GM23338 (cell line): ENCODE measurements around the gene CLK1. TPM values are rescaled to one million over a fixed set of nuclear protein-coding genes. Genes with fewer than 3 reads are reported as not detected.

Experiments used
- ATAC-seq: fragments of 200-7000 bp; cut with Tn5 transposase; 3 replicates; pipeline ENCODE4 v1.9.1; 2020
- DNase-seq: peaks from one replicate; pipeline ENCODE4 v3.0.0-alpha.2; 2015; ENCODE audit warnings: low spot score
- H2AFZ ChIP-seq: fragments of 200-600 bp; sonication (generic); 2 replicates; pipeline ENCODE4 v1.8.0; 2016; ENCODE audit warnings: antibody characterized with exemption, mild to moderate bottlenecking, moderate library complexity
- H3F3A ChIP-seq: fragments of 200-600 bp; sonication (generic); replicated peaks from 2 replicates; pipeline ENCODE4 v1.8.0; 2017; ENCODE audit warnings: antibody characterized with exemption, mixed run types, low read depth
- H3K27ac ChIP-seq: fragments of 200-600 bp; sonication (generic); 2 replicates; pipeline ENCODE4 v1.6.1; 2016; ENCODE audit warnings: low read depth
- H3K27me3 ChIP-seq: fragments of 200-600 bp; sonication (generic); 2 replicates; pipeline ENCODE4 v1.8.0; 2016; ENCODE audit warnings: mild to moderate bottlenecking, mixed run types, moderate library complexity; ENCODE audit not compliant: insufficient read depth
- H3K36me3 ChIP-seq: fragments of 200-600 bp; sonication (generic); 2 replicates; pipeline ENCODE4 v1.8.0; 2016; ENCODE audit warnings: mild to moderate bottlenecking; ENCODE audit not compliant: insufficient read depth
- H3K4me1 ChIP-seq: fragments of 200-600 bp; sonication (generic); 2 replicates; pipeline ENCODE4 v1.8.0; 2016; ENCODE audit warnings: mild to moderate bottlenecking, moderate library complexity; ENCODE audit not compliant: insufficient read depth
- H3K4me2 ChIP-seq: fragments of 200-600 bp; sonication (generic); 2 replicates; pipeline ENCODE4 v1.7.1; 2017; ENCODE audit warnings: mixed run types
- H3K4me3 ChIP-seq: fragments of 200-600 bp; sonication (generic); 2 replicates; pipeline ENCODE4 v1.6.1; 2016; ENCODE audit warnings: mixed run types
- H3K79me2 ChIP-seq: fragments of 200-600 bp; sonication (generic); replicated peaks from 2 replicates; pipeline ENCODE4 v1.8.0; 2017; ENCODE audit warnings: mild to moderate bottlenecking; ENCODE audit not compliant: insufficient read depth
- H3K9me2 ChIP-seq: fragments of 200-600 bp; sonication (generic); 2 replicates; pipeline ENCODE4 v1.8.0; 2017; ENCODE audit not compliant: insufficient read depth
- H4K20me1 ChIP-seq: fragments of 200-600 bp; sonication (generic); replicated peaks from 2 replicates; pipeline ENCODE4 v1.8.0; 2017; ENCODE audit warnings: mild to moderate bottlenecking; ENCODE audit not compliant: insufficient read depth
- H3K27ac Mint-ChIP-seq: 2 replicates; pipeline ENCODE4 v1.8.0; 2020; ENCODE audit warnings: inconsistent platforms, mild to moderate bottlenecking, moderate library complexity, mixed read lengths
- H3K27me3 Mint-ChIP-seq: 3 replicates; pipeline ENCODE4 v1.8.0; 2022; ENCODE audit warnings: low read depth, mild to moderate bottlenecking, moderate library complexity, mixed read lengths, inconsistent platforms; ENCODE audit not compliant: insufficient read depth, poor library complexity
- H3K36me3 Mint-ChIP-seq: 3 replicates; pipeline ENCODE4 v1.8.0; 2021; ENCODE audit warnings: low read depth, mild to moderate bottlenecking, inconsistent platforms, moderate library complexity, mixed read lengths
- H3K4me1 Mint-ChIP-seq: 3 replicates; pipeline ENCODE4 v1.8.0; 2020; ENCODE audit warnings: mild to moderate bottlenecking, inconsistent platforms, mixed read lengths
- H3K4me3 Mint-ChIP-seq: 3 replicates; pipeline ENCODE4 v1.8.0; 2021; ENCODE audit warnings: moderate library complexity, mild to moderate bottlenecking, inconsistent platforms, mixed read lengths
- H3K9me3 Mint-ChIP-seq: 3 replicates; pipeline ENCODE4 v1.8.0; 2020; ENCODE audit warnings: moderate library complexity, mild to moderate bottlenecking, inconsistent platforms, mixed read lengths
- CREB1 ChIP-seq: fragments of 250-450 bp; sonication (Bioruptor Pico); IDR thresholded peaks from 2 replicates; pipeline ENCODE4 v1.5.0; 2020; ENCODE audit warnings: low read depth, mild to moderate bottlenecking, moderate library complexity
- CTCF ChIP-seq, 2 experiments: fragments of 200-600 bp in 1 of 2; sonication (generic) in 1 of 2; conservative IDR thresholded peaks; 2 replicates each; pipeline versions ENCODE4 v1.5.1 to v1.6.1; 2016 to 2017; ENCODE audit warnings: antibody characterized with exemption in 2 of 2, low read depth in 2 of 2, mild to moderate bottlenecking in 2 of 2, moderate library complexity in 1 of 2
- EZH2 ChIP-seq: fragments of 200-600 bp; sonication (generic); IDR thresholded peaks from one replicate; pipeline ENCODE4 v1.8.0; 2017; ENCODE audit warnings: antibody characterized with exemption, mild to moderate bottlenecking, low read depth; ENCODE audit not compliant: unreplicated experiment
- EZH2phosphoT487 ChIP-seq: fragments of 200-600 bp; sonication (generic); IDR thresholded peaks from one replicate; pipeline ENCODE4 v1.8.1; 2018; ENCODE audit warnings: antibody characterized with exemption; ENCODE audit not compliant: unreplicated experiment
- JUNB ChIP-seq: IDR thresholded peaks from one replicate; pipeline ENCODE4 v1.6.1; 2016; ENCODE audit warnings: antibody characterized with exemption; ENCODE audit not compliant: unreplicated experiment
- NANOG ChIP-seq: IDR thresholded peaks from 2 replicates; pipeline ENCODE4 v1.6.1; 2016; ENCODE audit warnings: antibody characterized with exemption, borderline replicate concordance
- POLR2AphosphoS5 ChIP-seq: IDR thresholded peaks from 2 replicates; pipeline ENCODE4 v1.6.1; 2016; ENCODE audit warnings: antibody characterized with exemption, low read depth
- REST ChIP-seq: IDR thresholded peaks from one replicate; pipeline ENCODE4 v1.6.1; 2018; ENCODE audit warnings: antibody characterized with exemption; ENCODE audit not compliant: unreplicated experiment
- STAT1 ChIP-seq: IDR thresholded peaks from one replicate; pipeline ENCODE4 v1.6.1; 2016; ENCODE audit warnings: antibody characterized with exemption; ENCODE audit not compliant: unreplicated experiment
- ZNF114 ChIP-seq: fragments of 250-450 bp; sonication (Bioruptor Pico); IDR thresholded peaks from 2 replicates; pipeline ENCODE4 v1.5.0; 2020; ENCODE audit warnings: mild to moderate bottlenecking, moderate library complexity
- ZNF331 ChIP-seq: fragments of 250-450 bp; sonication (Bioruptor Pico); IDR thresholded peaks from 2 replicates; pipeline ENCODE4 v1.5.0; 2020; ENCODE audit warnings: low read depth, mild to moderate bottlenecking, moderate library complexity
- polyA plus RNA-seq: library from polyadenylated mRNA; unstranded; fragments of >200 nt; fragmentation: Nextera tagmentation; extraction: Ambion mirVana; gene quantifications from 2 replicates; pipeline ENCODE4 v1.2.1, GENCODE V29; 2016
- total RNA-seq: library from RNA; depleted of rRNA; stranded (reverse); fragments of >200 nt; shearing (Covaris generic); gene quantifications from 2 replicates; pipeline ENCODE4 v1.2.3, GENCODE V29; 2014
- TF ChIP-seq, protein P1 (sequence below): fragments of 250-450 bp; sonication (Bioruptor Pico); IDR thresholded peaks from 2 replicates; pipeline ENCODE4 v1.5.0; 2020; ENCODE audit warnings: mild to moderate bottlenecking, moderate library complexity
- TF ChIP-seq, protein P2 (sequence below): IDR thresholded peaks from 2 replicates; pipeline ENCODE4 v1.6.1; 2016; ENCODE audit warnings: antibody characterized with exemption

The CLK1 gene
- total and polyA plus RNA-seq, 2 experiments from 2014 or later = 26.7 to 36.0 TPM

- DNase-seq = no peak
- H3K4me1 ChIP-seq = no peaks in the 10 kb centered on the region
- no peak for TF ChIP-seq POLR2AphosphoS5
- TF ChIP-seq, protein P1, sequence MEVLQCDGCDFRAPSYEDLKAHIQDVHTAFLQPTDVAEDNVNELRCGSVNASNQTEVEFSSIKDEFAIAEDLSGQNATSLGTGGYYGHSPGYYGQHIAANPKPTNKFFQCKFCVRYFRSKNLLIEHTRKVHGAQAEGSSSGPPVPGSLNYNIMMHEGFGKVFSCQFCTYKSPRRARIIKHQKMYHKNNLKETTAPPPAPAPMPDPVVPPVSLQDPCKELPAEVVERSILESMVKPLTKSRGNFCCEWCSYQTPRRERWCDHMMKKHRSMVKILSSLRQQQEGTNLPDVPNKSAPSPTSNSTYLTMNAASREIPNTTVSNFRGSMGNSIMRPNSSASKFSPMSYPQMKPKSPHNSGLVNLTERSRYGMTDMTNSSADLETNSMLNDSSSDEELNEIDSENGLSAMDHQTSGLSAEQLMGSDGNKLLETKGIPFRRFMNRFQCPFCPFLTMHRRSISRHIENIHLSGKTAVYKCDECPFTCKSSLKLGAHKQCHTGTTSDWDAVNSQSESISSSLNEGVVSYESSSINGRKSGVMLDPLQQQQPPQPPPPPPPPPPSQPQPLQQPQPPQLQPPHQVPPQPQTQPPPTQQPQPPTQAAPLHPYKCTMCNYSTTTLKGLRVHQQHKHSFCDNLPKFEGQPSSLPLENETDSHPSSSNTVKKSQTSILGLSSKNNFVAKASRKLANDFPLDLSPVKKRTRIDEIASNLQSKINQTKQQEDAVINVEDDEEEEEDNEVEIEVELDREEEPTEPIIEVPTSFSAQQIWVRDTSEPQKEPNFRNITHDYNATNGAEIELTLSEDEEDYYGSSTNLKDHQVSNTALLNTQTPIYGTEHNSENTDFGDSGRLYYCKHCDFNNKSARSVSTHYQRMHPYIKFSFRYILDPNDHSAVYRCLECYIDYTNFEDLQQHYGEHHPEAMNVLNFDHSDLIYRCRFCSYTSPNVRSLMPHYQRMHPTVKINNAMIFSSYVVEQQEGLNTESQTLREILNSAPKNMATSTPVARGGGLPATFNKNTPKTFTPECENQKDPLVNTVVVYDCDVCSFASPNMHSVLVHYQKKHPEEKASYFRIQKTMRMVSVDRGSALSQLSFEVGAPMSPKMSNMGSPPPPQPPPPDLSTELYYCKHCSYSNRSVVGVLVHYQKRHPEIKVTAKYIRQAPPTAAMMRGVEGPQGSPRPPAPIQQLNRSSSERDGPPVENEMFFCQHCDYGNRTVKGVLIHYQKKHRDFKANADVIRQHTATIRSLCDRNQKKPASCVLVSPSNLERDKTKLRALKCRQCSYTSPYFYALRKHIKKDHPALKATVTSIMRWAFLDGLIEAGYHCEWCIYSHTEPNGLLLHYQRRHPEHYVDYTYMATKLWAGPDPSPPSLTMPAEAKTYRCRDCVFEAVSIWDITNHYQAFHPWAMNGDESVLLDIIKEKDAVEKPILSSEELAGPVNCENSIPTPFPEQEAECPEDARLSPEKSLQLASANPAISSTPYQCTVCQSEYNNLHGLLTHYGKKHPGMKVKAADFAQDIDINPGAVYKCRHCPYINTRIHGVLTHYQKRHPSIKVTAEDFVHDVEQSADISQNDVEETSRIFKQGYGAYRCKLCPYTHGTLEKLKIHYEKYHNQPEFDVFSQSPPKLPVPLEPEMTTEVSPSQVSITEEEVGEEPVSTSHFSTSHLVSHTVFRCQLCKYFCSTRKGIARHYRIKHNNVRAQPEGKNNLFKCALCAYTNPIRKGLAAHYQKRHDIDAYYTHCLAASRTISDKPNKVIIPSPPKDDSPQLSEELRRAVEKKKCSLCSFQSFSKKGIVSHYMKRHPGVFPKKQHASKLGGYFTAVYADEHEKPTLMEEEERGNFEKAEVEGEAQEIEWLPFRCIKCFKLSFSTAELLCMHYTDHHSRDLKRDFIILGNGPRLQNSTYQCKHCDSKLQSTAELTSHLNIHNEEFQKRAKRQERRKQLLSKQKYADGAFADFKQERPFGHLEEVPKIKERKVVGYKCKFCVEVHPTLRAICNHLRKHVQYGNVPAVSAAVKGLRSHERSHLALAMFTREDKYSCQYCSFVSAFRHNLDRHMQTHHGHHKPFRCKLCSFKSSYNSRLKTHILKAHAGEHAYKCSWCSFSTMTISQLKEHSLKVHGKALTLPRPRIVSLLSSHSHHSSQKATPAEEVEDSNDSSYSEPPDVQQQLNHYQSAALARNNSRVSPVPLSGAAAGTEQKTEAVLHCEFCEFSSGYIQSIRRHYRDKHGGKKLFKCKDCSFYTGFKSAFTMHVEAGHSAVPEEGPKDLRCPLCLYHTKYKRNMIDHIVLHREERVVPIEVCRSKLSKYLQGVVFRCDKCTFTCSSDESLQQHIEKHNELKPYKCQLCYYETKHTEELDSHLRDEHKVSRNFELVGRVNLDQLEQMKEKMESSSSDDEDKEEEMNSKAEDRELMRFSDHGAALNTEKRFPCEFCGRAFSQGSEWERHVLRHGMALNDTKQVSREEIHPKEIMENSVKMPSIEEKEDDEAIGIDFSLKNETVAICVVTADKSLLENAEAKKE = no peak
- no peak for TF ChIP-seq ZNF114 (CRISPR knock-in tag)
- TF ChIP-seq ZNF331 (CRISPR knock-in tag) = no peak
- TF ChIP-seq, protein P2, sequence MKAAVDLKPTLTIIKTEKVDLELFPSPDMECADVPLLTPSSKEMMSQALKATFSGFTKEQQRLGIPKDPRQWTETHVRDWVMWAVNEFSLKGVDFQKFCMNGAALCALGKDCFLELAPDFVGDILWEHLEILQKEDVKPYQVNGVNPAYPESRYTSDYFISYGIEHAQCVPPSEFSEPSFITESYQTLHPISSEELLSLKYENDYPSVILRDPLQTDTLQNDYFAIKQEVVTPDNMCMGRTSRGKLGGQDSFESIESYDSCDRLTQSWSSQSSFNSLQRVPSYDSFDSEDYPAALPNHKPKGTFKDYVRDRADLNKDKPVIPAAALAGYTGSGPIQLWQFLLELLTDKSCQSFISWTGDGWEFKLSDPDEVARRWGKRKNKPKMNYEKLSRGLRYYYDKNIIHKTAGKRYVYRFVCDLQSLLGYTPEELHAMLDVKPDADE = no peak
- no peak for TF ChIP-seq CREB1 (CRISPR knock-in tag)
- TF ChIP-seq EZH2 = no peak
- no peak for TF ChIP-seq CTCF (conservative IDR thresholded peaks at IDR 0.05; ENCODE audit: low read depth in 2 of 2)
- TF ChIP-seq EZH2phosphoT487 = no peak
- TF ChIP-seq REST = no peak
- TF ChIP-seq JUNB = no peak
- no peak for TF ChIP-seq NANOG
- TF ChIP-seq STAT1 = no peak
- H3K9me2 ChIP-seq = no peaks in the 10 kb centered on the region
- no peaks in the 10 kb centered on the region for H3K27me3 ChIP-seq
- Mint-ChIP-seq H3K27ac (no peak overlapping the region), H3K4me1 (no peaks in the 10 kb centered on the region), H3K9me3 (no peaks in the 10 kb centered on the region), H3K4me3 (no peak overlapping the region), H3K36me3 (peaks cover 61% of the 10 kb centered on the region), H3K27me3 (no peaks in the 10 kb centered on the region)
- H3K27ac ChIP-seq = no peak overlapping the region
- ATAC-seq = no peak
- no peaks in the 10 kb centered on the region for H3K79me2 ChIP-seq
- no peak overlapping the region for H3K4me2 ChIP-seq
- H2AFZ ChIP-seq = no peak overlapping the region
- H4K20me1 ChIP-seq = no peaks in the 10 kb centered on the region; the same call in none of the 2 replicates
- no peaks in the 10 kb centered on the region for H3F3A ChIP-seq
- H3K36me3 ChIP-seq = peaks cover 21% of the 10 kb centered on the region
- H3K4me3 ChIP-seq = no peak overlapping the region
These were observed 13.0 kb upstream of the CLK1 start for GRCh38 chr2:200877443-200877842.
